ENCODE measurements around the gene PRKCE.

GRCh38 chr2:45716915-45717314, 65.4 kb downstream of the PRKCE start:
- TF ChIP-seq CTCF (IDR thresholded peaks at IDR 0.05) (no peak), POLR2A (IDR thresholded peaks at IDR 0.05) (no peak)

Data from body of pancreas (tissue), 4 donors.